CD4-positive, alpha-beta T cell treated with Interleukin-6 for 4 hours (primary cell): ENCODE data around the gene AMPD1.

Experiments
- DNase-seq: peaks from one replicate; pipeline ENCODE4 v3.0.0-alpha.2; 2020; ENCODE audit warnings: mixed read lengths

AMPD1 gene

GRCh38 chr1:114627107-114627506, 68.2 kb downstream of the AMPD1 start:
- no peak for DNase-seq

GRCh38 chr1:114623364-114623763, 72.0 kb downstream of the AMPD1 start:
- no peak for DNase-seq
